ENCODE results near the gene FEM1C. TPM values are rescaled to one million over a fixed set of nuclear protein-coding genes. Genes with fewer than 3 reads are reported as not detected.
A peak's percentile ranks its signal among the peaks of the same experiment; 100 is the strongest.

FEM1C gene
- 49.9 TPM for total RNA-seq

- peak; percentile 99 for DNase-seq
Observed at GRCh38 chr5:115544436-115545350, at the start of gene FEM1C. FEM1C (minus strand) TSS chr5:115544775; CDS start chr5:115543493, 1,282 bp downstream.

- DNase-seq = no peak
Observed at GRCh38 chr5:115589043-115589442, 44.5 kb upstream of the FEM1C start.

- no peak for DNase-seq
Observed at GRCh38 chr5:115588640-115589039, 44.1 kb upstream of the FEM1C start.

GRCh38 chr5:115586525-115587146 is 42.1 kb upstream of the FEM1C start:
- peak; percentile 52 for DNase-seq

GRCh38 chr5:115585265-115585664 is 40.7 kb upstream of the FEM1C start:
- no peak for DNase-seq

- DNase-seq = no peak
Observed at GRCh38 chr5:115584501-115584900, 39.9 kb upstream of the FEM1C start.

GRCh38 chr5:115583474-115583873 is 38.9 kb upstream of the FEM1C start:
- no peak for DNase-seq

GRCh38 chr5:115580941-115581340 is 36.4 kb upstream of the FEM1C start:
- no peak for DNase-seq

GRCh38 chr5:115579747-115580173 is 35.2 kb upstream of the FEM1C start:
- DNase-seq = no peak

- no peak for DNase-seq
Observed at GRCh38 chr5:115579216-115579615, 34.6 kb upstream of the FEM1C start.

- no peak for DNase-seq
Observed at GRCh38 chr5:115578657-115579056, 34.1 kb upstream of the FEM1C start.

- no peak for DNase-seq
Observed at GRCh38 chr5:115577741-115578140, 33.2 kb upstream of the FEM1C start.

GRCh38 chr5:115577329-115577728 is 32.8 kb upstream of the FEM1C start:
- DNase-seq = no peak

GRCh38 chr5:115575167-115576070 is 30.8 kb upstream of the FEM1C start:
- no peak for DNase-seq

- DNase-seq = no peak
Observed at GRCh38 chr5:115573133-115573532, 28.6 kb upstream of the FEM1C start.

- DNase-seq = peak; percentile 56
Observed at GRCh38 chr5:115571441-115571878, 26.9 kb upstream of the FEM1C start.

GRCh38 chr5:115568668-115569067 is 24.1 kb upstream of the FEM1C start:
- DNase-seq = peak; percentile 31

- DNase-seq = no peak
Observed at GRCh38 chr5:115565233-115565632, 20.7 kb upstream of the FEM1C start.

- no peak for DNase-seq
Observed at GRCh38 chr5:115561176-115561575, 16.6 kb upstream of the FEM1C start.

GRCh38 chr5:115559524-115559923 is 14.9 kb upstream of the FEM1C start:
- DNase-seq = no peak

GRCh38 chr5:115558388-115558956 is 13.9 kb upstream of the FEM1C start:
- DNase-seq = no peak

All from tongue (tissue), 2 donors.